Retina (tissue), 1 donor: Measurements from ENCODE around the gene TMEM8B.
"Not testable (repeated sequence)": the region's sequence is repeated elsewhere in the genome, so short reads cannot be mapped to it uniquely, and the experiment has no call there.

Experiments used
- DNase-seq: peaks from one replicate; pipeline ENCODE4 v3.0.0-alpha.2; 2016

TMEM8B gene

GRCh38 chr9:35909274-35909673 lies 80.2 kb downstream of the TMEM8B start, which contains the start of gene SPAAR:
TSS of gene SPAAR (plus strand) at chr9:35909490. CDS start at chr9:35910464, 974 bp downstream.
- DNase-seq, result no peak

GRCh38 chr9:35909687-35910612 lies 80.9 kb downstream of the TMEM8B start:
- DNase-seq, result no peak

- no peak for DNase-seq
Measured at GRCh38 chr9:35910613-35911359, 81.8 kb downstream of the TMEM8B start.

- DNase-seq, result no peak
Measured at GRCh38 chr9:35911690-35912089, 82.7 kb downstream of the TMEM8B start.

GRCh38 chr9:35912791-35913400 lies 83.9 kb downstream of the TMEM8B start:
- DNase-seq, result peak; percentile 30

- DNase-seq, result not testable (repeated sequence)
Measured at GRCh38 chr9:35913429-35913828, 84.4 kb downstream of the TMEM8B start.

- DNase-seq, result peak; percentile 75
Measured at GRCh38 chr9:35914301-35914807, 85.3 kb downstream of the TMEM8B start.
